Glomerular visceral epithelial cell (primary cell): ENCODE data around the gene CBFA2T2.
"Not testable (repeated sequence)": the region's sequence is repeated elsewhere in the genome, so short reads cannot be mapped to it uniquely, and the experiment has no call there.

Experiments used
- DNase-seq: peaks from one replicate; pipeline ENCODE4 v3.0.0-alpha.2; 2016; ENCODE audit errors: extremely low spot score

CBFA2T2 gene

GRCh38 chr20:33470866-33471265, 19.0 kb upstream of the CBFA2T2 start:
- no peak for DNase-seq

- no peak for DNase-seq
These were observed 16.9 kb upstream of the CBFA2T2 start for GRCh38 chr20:33472868-33473435.

- DNase-seq: no peak
These were observed 15.6 kb upstream of the CBFA2T2 start for GRCh38 chr20:33474097-33474873.

- DNase-seq: no peak
These were observed 14.9 kb upstream of the CBFA2T2 start for GRCh38 chr20:33474963-33475362.

- DNase-seq: no peak
These were observed 14.3 kb upstream of the CBFA2T2 start for GRCh38 chr20:33475381-33476152.

GRCh38 chr20:33477386-33478234, 12.3 kb upstream of the CBFA2T2 start:
- DNase-seq: no peak

GRCh38 chr20:33480048-33480447, 9.8 kb upstream of the CBFA2T2 start:
- DNase-seq: no peak

- DNase-seq: no peak
These were observed 8.4 kb upstream of the CBFA2T2 start for GRCh38 chr20:33481431-33481941.

GRCh38 chr20:33482581-33482980, 7.3 kb upstream of the CBFA2T2 start:
- DNase-seq: no peak

GRCh38 chr20:33483186-33483585, 6.7 kb upstream of the CBFA2T2 start:
- DNase-seq: not testable (repeated sequence)

GRCh38 chr20:33488201-33488600, 1.7 kb upstream of the CBFA2T2 start:
- no peak for DNase-seq

GRCh38 chr20:33488661-33489494, 1.0 kb upstream of the CBFA2T2 start:
- DNase-seq: not testable (repeated sequence)

- DNase-seq: peak; percentile 99
These were observed 337 bp upstream of the CBFA2T2 start for GRCh38 chr20:33489495-33490022.

- no peak for DNase-seq
These were observed 1.2 kb downstream of the CBFA2T2 start for GRCh38 chr20:33490934-33491656.

- DNase-seq: no peak
These were observed 3.3 kb downstream of the CBFA2T2 start for GRCh38 chr20:33493076-33493766.

GRCh38 chr20:33496776-33497175, 6.9 kb downstream of the CBFA2T2 start:
- DNase-seq: not testable (repeated sequence)

GRCh38 chr20:33499355-33499754, 9.5 kb downstream of the CBFA2T2 start:
- DNase-seq: no peak

- no peak for DNase-seq
These were observed 11.1 kb downstream of the CBFA2T2 start for GRCh38 chr20:33501000-33501399.

GRCh38 chr20:33503564-33503963, 13.7 kb downstream of the CBFA2T2 start:
- DNase-seq: no peak
